HG02678 (cell line): ENCODE data around the gene PATE1.
"Not testable (repeated sequence)": the region's sequence is repeated elsewhere in the genome, so short reads cannot be mapped to it uniquely, and the experiment has no call there.

Source experiments
- ATAC-seq: cut with Tn5 transposase; IDR thresholded peaks from one replicate; pipeline ENCODE4 v1.9.1; 2021; ENCODE audit warnings: mild to moderate bottlenecking, moderate library complexity; ENCODE audit not compliant: unreplicated experiment

The PATE1 gene, protein sequence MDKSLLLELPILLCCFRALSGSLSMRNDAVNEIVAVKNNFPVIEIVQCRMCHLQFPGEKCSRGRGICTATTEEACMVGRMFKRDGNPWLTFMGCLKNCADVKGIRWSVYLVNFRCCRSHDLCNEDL

GRCh38 chr11:125745979-125746378 is at the start of gene PATE1:
Gene PATE1, plus strand, starts transcription at chr11:125746279. Its CDS starts 26 bp downstream, at chr11:125746305.
- ATAC-seq, result no peak

DNA sequence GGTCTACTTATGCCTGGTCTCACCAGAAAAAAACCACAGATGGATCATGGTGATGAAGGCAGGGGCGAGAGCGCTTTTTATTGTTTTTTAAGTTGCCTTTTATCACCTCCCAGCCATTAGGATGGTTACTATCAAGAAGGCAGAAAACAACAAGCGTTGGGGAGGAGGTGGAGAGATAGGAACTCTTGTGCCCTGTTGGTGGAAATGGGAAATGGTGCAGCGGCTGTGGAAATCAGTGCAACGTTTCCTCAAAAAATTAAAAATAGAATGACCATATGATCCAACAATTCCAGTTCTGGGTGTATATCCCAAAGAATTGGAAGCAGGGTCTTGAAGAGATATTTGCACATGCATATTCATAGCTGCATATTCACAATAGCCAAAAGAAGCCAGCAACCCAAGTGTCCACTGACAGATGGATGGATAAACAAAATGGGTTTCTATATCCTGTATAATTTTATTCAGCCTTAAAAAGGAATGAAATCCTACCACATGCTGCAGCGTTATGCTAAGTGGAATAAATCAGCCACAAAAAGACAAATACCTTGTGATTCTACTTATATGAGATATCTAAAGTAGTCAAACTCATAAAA is 45.0 kb upstream of the PATE1 start:
- no peak for ATAC-seq

DNA sequence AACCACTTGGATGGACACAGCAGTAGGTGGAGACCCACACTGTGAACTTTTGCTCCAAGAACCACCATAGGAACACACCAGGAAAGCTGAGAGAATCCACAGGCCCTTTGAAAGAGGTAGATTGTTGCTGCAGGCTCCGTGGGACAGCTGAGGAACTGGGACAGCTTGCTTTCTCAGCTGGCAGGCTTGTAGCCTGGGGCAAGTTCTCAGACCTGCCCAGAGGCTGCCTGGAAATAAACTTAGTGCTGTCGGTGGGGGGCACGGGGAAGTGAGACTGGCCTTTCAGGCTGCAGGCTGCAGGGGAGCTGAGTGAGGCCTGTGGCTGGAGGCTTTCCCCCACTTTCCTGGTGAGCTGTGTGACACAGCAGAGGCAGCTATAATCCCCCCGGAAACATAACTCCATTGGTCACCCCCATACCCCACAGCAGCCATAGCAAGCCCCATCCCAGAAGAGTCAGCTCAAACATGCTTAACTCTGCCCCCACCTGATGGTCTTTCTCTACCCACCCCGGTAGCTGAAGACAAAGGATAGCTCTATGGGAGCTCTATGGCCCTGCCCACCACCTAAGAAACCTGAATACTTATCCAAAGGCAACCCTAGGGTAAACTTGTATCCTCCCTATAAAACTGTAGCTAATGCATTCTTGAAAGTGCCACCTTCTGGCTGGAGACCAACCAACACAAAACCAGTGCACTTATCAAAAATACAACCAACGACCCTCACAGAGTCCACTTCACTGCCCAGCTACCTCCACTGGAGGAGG is 44.0 kb upstream of the PATE1 start:
- no peak for ATAC-seq

GRCh38 chr11:125704686-125705085 is 41.4 kb upstream of the PATE1 start:
- ATAC-seq, result not testable (repeated sequence)

- ATAC-seq, result no peak
Measured at GRCh38 chr11:125720781-125721180, 25.3 kb upstream of the PATE1 start.

- no peak for ATAC-seq
Measured at GRCh38 chr11:125724125-125724524, 22.0 kb upstream of the PATE1 start.

DNA sequence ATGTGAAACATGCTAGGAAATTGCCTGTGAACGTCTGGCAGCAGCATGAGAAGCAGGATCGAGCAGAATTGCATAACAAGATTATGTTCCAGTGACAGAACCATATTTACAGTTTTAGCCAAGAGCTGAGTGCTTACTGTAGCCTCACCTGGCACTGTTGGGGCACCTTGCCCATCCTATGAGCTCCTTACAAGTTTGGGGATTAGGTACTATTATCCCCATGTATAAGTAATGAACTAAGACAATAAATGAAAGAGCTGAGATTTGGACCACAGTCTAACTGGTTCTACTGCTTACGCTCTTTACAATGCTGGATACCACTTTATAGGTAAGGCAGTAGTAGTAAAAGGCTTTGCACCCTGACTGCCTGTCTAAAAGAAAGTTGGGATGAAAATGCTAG is 17.1 kb upstream of the PATE1 start:
- ATAC-seq, result no peak

- no peak for ATAC-seq
Measured at GRCh38 chr11:125740617-125741016, 5.5 kb upstream of the PATE1 start.

- ATAC-seq, result no peak
Measured at GRCh38 chr11:125743681-125744080, 2.4 kb upstream of the PATE1 start.

DNA sequence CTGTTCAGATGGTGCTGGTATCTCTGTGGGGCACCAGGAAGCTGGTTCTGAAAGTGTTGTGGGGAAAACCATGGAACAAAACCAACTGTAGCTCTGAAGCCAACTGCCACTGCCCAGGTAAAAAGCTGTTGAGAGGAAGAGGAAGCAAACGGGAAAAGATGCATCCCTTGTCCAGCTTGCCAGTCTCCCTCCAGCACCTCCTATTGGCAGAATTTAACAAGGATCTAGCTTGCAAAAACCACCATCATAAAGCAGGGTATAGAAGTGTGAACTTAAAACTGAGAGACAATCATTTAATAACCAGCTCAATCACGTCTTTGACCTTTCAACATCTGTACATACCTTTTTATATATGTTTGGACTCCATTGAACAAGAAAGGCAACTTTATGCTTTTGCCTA is 4.5 kb downstream of the PATE1 start:
- ATAC-seq, result no peak

DNA sequence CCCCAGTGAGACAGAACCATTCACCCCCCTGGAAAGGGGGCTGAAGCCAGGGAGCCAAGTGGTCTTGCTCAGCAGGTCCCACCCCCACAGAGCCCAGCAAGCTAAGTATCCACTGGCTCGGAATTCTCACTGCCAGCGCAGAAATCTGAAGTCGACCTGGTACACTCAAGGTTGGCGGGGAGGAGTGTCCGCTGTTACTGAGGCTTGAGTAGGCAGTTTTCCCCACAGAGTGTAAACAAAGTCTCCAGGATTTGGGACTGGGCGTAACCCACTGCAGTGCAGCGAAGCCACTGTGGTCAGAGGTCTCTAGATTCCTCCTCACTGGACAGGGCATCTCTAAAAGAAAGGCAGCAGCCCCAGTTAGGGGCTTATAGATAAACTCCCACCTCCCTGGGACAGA is 10.0 kb downstream of the PATE1 start:
- ATAC-seq, result no peak

- no peak for ATAC-seq
Measured at GRCh38 chr11:125762445-125762844, 16.4 kb downstream of the PATE1 start.

DNA sequence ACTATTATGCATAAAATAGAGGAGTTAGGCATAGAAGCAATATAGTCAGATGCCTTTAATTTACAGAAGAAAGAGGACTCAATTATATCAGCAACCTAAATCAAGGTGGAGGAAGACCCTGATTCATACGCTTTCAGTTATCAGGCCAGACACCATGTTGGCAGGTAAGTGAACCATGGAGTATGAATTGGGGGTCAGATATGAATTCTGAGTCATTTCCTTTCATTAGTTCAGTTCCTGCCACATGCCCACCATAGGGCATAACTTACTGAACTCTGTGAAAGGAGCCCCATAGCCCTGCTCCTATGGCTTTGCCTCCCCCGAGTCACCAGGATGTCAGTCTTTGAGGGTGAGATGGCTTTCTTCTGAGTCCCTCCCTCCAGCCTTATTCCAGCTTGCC is 17.4 kb downstream of the PATE1 start:
- no peak for ATAC-seq

DNA sequence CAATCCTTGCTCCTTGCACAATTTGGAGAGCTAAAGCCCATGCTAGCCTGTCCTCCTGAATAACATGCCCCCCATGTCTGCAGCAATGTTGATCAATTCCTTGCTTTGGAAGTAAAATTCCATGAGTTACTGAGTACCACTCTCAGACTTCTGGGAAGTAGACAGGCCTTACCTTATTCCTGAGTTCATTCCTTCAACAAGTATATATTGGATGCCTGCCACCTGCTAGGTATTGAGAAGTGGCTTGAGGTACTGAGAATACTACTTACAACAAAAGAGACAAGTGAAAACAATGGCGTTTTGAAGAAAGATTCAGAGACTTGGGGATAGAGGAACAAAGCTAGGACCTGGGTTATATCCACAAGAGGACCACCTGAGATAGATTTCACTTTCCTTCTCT is 20.2 kb downstream of the PATE1 start:
- ATAC-seq, result no peak

DNA sequence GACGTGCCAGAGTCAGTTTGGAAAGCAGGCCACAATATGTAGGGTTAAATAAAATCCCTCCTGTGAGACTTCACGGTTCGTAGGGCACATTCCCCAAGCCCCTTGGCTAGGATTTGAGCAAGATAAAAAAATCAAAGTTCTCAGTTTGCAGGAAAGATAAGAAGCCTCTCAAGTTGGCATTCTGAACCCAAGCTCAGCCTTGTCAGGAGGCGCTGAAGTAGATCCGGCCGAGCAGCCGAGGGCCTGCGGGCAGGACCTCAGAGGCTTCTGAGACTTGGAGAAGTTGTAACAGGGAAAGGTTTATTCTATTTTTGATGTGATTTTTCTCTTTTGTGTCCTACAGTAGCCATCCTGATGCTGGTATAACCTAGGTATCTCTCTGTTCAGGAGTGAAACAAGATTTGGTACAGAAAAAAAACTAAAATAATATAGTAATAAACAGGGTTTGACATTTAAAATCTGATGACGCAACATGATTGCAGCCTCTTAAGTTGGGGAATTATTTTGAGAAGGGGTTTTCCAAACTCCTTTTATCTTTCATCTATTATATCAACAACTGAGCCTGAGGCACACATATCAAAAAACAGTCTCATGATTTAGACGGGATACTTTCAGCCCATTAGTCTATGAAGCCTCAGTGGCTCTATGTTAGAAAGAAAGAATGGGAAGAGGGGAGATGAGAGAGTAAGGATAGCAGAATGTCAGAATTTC is 22.4 kb downstream of the PATE1 start:
- ATAC-seq, result no peak

DNA sequence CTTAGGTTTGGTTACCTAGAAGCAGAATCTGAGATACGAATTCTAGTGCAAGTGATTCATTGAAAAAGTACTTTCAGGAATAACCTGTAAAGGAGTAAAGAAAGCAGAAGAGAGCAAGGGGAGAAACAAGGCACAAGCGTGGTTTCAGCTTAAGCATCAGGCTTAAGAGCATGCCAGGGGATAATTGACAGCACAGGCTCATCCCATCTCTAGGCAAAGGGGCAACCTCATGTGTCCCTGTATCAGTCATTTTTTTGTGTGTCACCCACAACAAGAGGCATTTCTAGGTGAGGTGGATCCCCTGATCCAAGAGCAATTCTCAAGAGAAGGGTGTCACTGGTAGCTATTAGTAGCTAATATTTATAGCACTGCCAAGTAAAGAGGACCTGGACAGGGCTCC is 24.5 kb downstream of the PATE1 start:
- ATAC-seq, result no peak

DNA sequence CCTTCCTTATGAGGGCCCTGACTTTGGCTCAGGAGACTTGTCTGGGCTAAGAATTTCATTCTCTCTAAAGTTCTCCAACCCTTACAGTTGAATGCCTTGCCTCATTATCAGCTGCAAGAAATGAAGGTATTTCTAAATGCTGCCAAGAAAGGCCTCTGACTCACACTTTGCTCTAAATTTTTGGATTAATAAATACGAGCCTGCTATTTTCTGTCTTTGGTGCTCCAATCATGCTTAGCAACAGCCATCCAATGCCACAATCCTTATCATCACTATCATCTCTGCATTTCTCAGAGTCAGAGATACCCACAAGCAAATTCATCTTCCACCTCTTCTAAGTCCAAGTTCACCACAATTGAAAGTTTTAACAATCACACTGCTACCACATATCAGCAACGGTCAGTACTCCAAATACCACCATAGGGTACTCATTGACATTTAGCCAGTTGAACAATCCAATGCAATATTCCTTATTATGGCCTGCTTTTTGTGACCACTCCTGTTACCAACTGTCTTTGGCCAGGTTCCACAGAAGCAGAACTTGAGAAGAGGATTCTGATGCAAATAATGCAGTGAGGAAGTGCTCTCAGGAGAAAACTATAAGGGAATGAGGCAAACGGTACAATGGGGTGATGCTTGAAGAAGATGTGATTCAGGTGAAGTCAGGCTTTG is 26.9 kb downstream of the PATE1 start:
- no peak for ATAC-seq

GRCh38 chr11:125773516-125773915 is 27.4 kb downstream of the PATE1 start:
- no peak for ATAC-seq

DNA sequence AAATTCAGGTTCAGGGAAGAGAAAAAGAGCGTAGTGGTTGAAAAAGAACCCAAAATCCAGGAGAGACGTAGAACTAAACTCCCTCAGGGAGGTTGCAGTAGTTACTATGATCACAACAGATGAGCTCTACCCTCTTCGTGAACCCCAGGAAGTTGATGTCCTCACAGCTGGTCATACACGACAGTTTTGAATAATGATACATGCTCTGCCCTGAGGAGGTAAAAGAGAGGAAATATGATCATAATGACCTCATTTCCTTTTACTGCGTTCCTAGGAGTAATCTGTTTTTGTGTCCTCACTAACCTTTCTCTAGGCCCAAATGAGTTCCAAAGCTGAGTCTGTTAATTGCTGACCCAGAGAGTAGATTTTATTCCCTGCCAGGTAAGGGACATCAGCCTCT is 31.2 kb downstream of the PATE1 start:
- ATAC-seq, result no peak

GRCh38 chr11:125778728-125779127 is 32.6 kb downstream of the PATE1 start, which contains the start of gene PATE2:
Gene PATE2, minus strand, starts transcription at chr11:125778828. Its CDS starts 55 bp downstream, at chr11:125778773.
- no peak for ATAC-seq

GRCh38 chr11:125784678-125785077 is 38.6 kb downstream of the PATE1 start:
- ATAC-seq, result no peak
